ENCODE results near the gene ZFAND3.

DNA sequence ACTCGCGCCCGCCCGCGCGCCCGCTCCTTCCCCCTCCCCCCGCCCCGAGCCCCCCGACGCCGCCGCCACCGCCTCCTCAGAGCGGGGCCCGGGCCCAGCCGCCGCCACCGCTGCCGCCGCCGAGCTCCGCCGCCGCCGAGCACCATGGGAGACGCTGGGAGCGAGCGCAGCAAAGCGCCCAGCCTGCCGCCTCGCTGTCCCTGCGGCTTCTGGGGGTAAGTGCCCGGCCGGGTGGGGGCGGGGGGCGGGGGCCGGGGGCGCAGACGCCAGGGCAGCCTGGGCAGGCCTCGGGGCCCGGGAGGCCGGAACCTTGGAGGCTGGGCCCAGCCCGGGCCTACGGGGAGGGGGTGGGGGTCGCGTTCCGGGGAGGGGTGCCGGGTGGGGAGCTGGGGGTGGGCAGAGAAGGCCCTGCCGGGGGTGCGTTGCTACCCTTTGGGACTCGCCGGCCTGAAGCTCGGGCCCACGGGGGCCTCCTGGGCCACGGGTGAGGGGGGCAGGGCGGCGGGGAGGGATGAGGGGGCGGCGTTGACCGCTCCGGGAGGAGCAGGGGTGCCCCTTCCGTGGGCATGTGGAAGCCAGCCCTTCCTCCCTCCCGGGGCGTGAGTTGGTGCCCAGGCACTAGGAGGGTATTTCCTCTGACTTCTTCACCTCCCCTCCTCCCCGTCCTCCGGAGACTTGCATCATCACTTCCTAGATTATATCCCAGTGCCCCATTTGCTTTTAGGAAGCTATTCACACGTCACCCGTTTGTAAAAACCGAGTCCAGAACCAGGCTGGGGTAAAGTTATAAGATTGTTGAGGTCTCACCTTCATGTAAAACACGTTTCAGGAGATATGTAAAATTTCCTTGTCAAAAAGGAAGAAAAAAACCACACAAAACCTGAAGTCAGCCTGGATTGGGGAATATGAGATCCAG is 533 bp downstream of the ZFAND3 start:
- TF ChIP-seq POLR2AphosphoS5 (IDR thresholded peaks at IDR 0.05) (peak in 2 of 3 donors; percentile 32 to 53), EP300 (IDR thresholded peaks at IDR 0.05) (no peak)

Data from stomach (tissue), 4 donors.